Measurements from ENCODE around the gene ZNF672. TPM values are rescaled to one million over a fixed set of nuclear protein-coding genes. Genes with fewer than 3 reads are reported as not detected.
"Not testable (repeated sequence)": the region's sequence is repeated elsewhere in the genome, so short reads cannot be mapped to it uniquely, and the experiment has no call there.

Gene ZNF672
- total RNA-seq, 1 experiment from 2014 or later = 29.1 TPM

GRCh38 chr1:248884632-248885295 is 46.7 kb downstream of the ZNF672 start:
- ChIA-PET CTCF (no interaction called here), POLR2A (interaction anchor here (0.7 kb wide), 1 partner anchor 47 kb away, joined by 4 read pairs; no protein-coding TSS in a partner anchor)
- Histone ChIP-seq H3K9me3 (no peaks in the 10 kb centered on the region), H3K27me3 (replicated peaks; ENCODE audit: control insufficient read depth, insufficient read depth, low read length) (no peaks in the 10 kb centered on the region), H3K4me1 (no peaks in the 10 kb centered on the region), H3K36me3 (ENCODE audit: control insufficient read depth, insufficient read depth, low read length) (no peaks in the 10 kb centered on the region), H3K4me3 (ENCODE audit: low read depth, low read length) (no peak overlapping the region)
- H3K27me3 Mint-ChIP-seq (ENCODE audit: insufficient read depth, unreplicated experiment) = no peaks in the 10 kb centered on the region
- H3K36me3 Mint-ChIP-seq (ENCODE audit: insufficient read depth, unreplicated experiment) = no peaks in the 10 kb centered on the region
- no peak overlapping the region for H3K27ac Mint-ChIP-seq (ENCODE audit: unreplicated experiment)
- BruUV-seq (replicated peaks) = no TSS peak
- H3K9me3 Mint-ChIP-seq (ENCODE audit: unreplicated experiment) = no peaks in the 10 kb centered on the region
- no peak for DNase-seq
- no peaks in the 10 kb centered on the region for H3K4me1 Mint-ChIP-seq (ENCODE audit: low read depth, unreplicated experiment)
- H3K4me3 Mint-ChIP-seq (ENCODE audit: unreplicated experiment) = no peak overlapping the region
- intact Hi-C loops (cut with micrococcal nuclease; ENCODE audit: unreplicated experiment) = no loop called here
- TF ChIP-seq CTCF (IDR thresholded peaks at IDR 0.05; ENCODE audit: insufficient read depth in 1 of 2, low read depth in 1 of 2, low read length in 1 of 2, severe bottlenecking in 1 of 2, unreplicated experiment in 1 of 2) = peak in 1 of 2 experiments; percentile 18

- no peaks in the 10 kb centered on the region for H3K27me3 Mint-ChIP-seq (ENCODE audit: insufficient read depth, unreplicated experiment)
- H3K27ac Mint-ChIP-seq (ENCODE audit: unreplicated experiment) = no peak overlapping the region
- no peaks in the 10 kb centered on the region for H3K36me3 Mint-ChIP-seq (ENCODE audit: insufficient read depth, unreplicated experiment)
- Histone ChIP-seq H3K27me3 (replicated peaks; ENCODE audit: control insufficient read depth, insufficient read depth, low read length) (no peaks in the 10 kb centered on the region), H3K9me3 (no peaks in the 10 kb centered on the region), H3K4me3 (ENCODE audit: low read depth, low read length) (no peak overlapping the region), H3K4me1 (no peaks in the 10 kb centered on the region), H3K36me3 (ENCODE audit: control insufficient read depth, insufficient read depth, low read length) (no peaks in the 10 kb centered on the region)
- no peak for DNase-seq
- no TSS peak for BruUV-seq (replicated peaks)
- ChIA-PET POLR2A (interaction anchor here (0.5 to 0.7 kb wide), 2 partner anchors 21 to 48 kb away, joined by 3 to 4 read pairs; no protein-coding TSS in a partner anchor), CTCF (no interaction called here)
- H3K4me3 Mint-ChIP-seq (ENCODE audit: unreplicated experiment) = no peak overlapping the region
- no peak for TF ChIP-seq CTCF (IDR thresholded peaks at IDR 0.05; ENCODE audit: insufficient read depth in 1 of 2, low read depth in 1 of 2, low read length in 1 of 2, severe bottlenecking in 1 of 2, unreplicated experiment in 1 of 2)
- H3K4me1 Mint-ChIP-seq (ENCODE audit: low read depth, unreplicated experiment) = peaks cover 1% of the 10 kb centered on the region
- intact Hi-C loops (cut with micrococcal nuclease; ENCODE audit: unreplicated experiment) = no loop called here
- no peaks in the 10 kb centered on the region for H3K9me3 Mint-ChIP-seq (ENCODE audit: unreplicated experiment)
Measured at GRCh38 chr1:248885646-248886045, 47.6 kb downstream of the ZNF672 start.

- DNase-seq = no peak
- ChIA-PET CTCF (no interaction called here), POLR2A (interaction anchor here (0.5 to 0.8 kb wide), 2 partner anchors 20 kb away, joined by 3 to 4 read pairs; partner anchors contain the start of gene PGBD2)
- no peaks in the 10 kb centered on the region for H3K27me3 ChIP-seq (replicated peaks; ENCODE audit: control insufficient read depth, insufficient read depth, low read length)
- Mint-ChIP-seq H3K36me3 (ENCODE audit: insufficient read depth, unreplicated experiment) (no peaks in the 10 kb centered on the region), H3K27me3 (ENCODE audit: insufficient read depth, unreplicated experiment) (no peaks in the 10 kb centered on the region), H3K9me3 (ENCODE audit: unreplicated experiment) (no peaks in the 10 kb centered on the region), H3K27ac (ENCODE audit: unreplicated experiment) (no peak overlapping the region), H3K4me3 (ENCODE audit: unreplicated experiment) (no peak overlapping the region), H3K4me1 (ENCODE audit: low read depth, unreplicated experiment) (peaks cover 6% of the 10 kb centered on the region)
- no peak for TF ChIP-seq CTCF (IDR thresholded peaks at IDR 0.05; ENCODE audit: insufficient read depth in 1 of 2, low read depth in 1 of 2, low read length in 1 of 2, severe bottlenecking in 1 of 2, unreplicated experiment in 1 of 2)
- no peaks in the 10 kb centered on the region for H3K4me1 ChIP-seq
- H3K36me3 ChIP-seq (ENCODE audit: control insufficient read depth, insufficient read depth, low read length) = no peaks in the 10 kb centered on the region
- intact Hi-C loops (cut with micrococcal nuclease; ENCODE audit: unreplicated experiment) = no loop called here
- H3K9me3 ChIP-seq = no peaks in the 10 kb centered on the region
- BruUV-seq (replicated peaks) = no TSS peak
- no peak overlapping the region for H3K4me3 ChIP-seq (ENCODE audit: low read depth, low read length)
Measured at GRCh38 chr1:248886237-248886895, 48.3 kb downstream of the ZNF672 start.

GRCh38 chr1:248889914-248890243 is 51.9 kb downstream of the ZNF672 start:
- intact Hi-C loops (cut with micrococcal nuclease; ENCODE audit: unreplicated experiment) = loop anchor here (2.0 kb wide), 1 partner anchor 17 kb away; the partner anchor contains the start of gene PGBD2
- H3K4me1 ChIP-seq; DNase-seq; H3K27me3 ChIP-seq (replicated peaks; ENCODE audit: control insufficient read depth, insufficient read depth, low read length); H3K4me1 Mint-ChIP-seq (ENCODE audit: low read depth, unreplicated experiment); CTCF ChIA-PET; H3K4me3 Mint-ChIP-seq (ENCODE audit: unreplicated experiment); H3K36me3 ChIP-seq (ENCODE audit: control insufficient read depth, insufficient read depth, low read length); BruUV-seq (replicated peaks); H3K4me3 ChIP-seq (ENCODE audit: low read depth, low read length); POLR2A ChIA-PET; H3K27me3 Mint-ChIP-seq (ENCODE audit: insufficient read depth, unreplicated experiment); H3K9me3 ChIP-seq; H3K36me3 Mint-ChIP-seq (ENCODE audit: insufficient read depth, unreplicated experiment); H3K27ac Mint-ChIP-seq (ENCODE audit: unreplicated experiment); H3K9me3 Mint-ChIP-seq (ENCODE audit: unreplicated experiment): not testable (repeated sequence)

Measured in Caco-2 (cell line).